Left ventricle myocardium inferior (tissue), 1 donor: ENCODE measurements around the gene OCSTAMP. TPM values are rescaled to one million over a fixed set of nuclear protein-coding genes. Genes with fewer than 3 reads are reported as not detected.

Experiments
- DNase-seq: peaks from one replicate; pipeline ENCODE4 v3.0.0-alpha.2; 2020
- H3K27ac ChIP-seq: fragments of 200-600 bp; replicated peaks from 2 replicates; pipeline ENCODE4 v1.8.0; 2021
- H3K27me3 ChIP-seq: fragments of 200-600 bp; 2 replicates; pipeline ENCODE4 v1.8.0; 2021; ENCODE audit warnings: low read depth
- H3K36me3 ChIP-seq: fragments of 200-600 bp; 2 replicates; pipeline ENCODE4 v1.8.0; 2021
- H3K4me1 ChIP-seq: fragments of 200-600 bp; 2 replicates; pipeline ENCODE4 v1.8.0; 2021
- H3K4me3 ChIP-seq: fragments of 200-600 bp; 2 replicates; pipeline ENCODE4 v1.8.0; 2021; ENCODE audit warnings: mild to moderate bottlenecking, moderate library complexity
- H3K9me3 ChIP-seq: fragments of 200-600 bp; replicated peaks from 2 replicates; pipeline ENCODE4 v1.8.0; 2021
- intact Hi-C: fragments of 100-400 bp; cut with micrococcal nuclease; formaldehyde crosslinking; loops from one replicate; pipeline ENCODE4 v1.11.0; 2022
- total RNA-seq: library from RNA; stranded (reverse); fragmentation: NEBNext Ultra II Directional; extraction: Animal tissue kit (Norgen Biotek cat#: 25700); gene quantifications from one replicate; pipeline ENCODE4 v1.2.1, GENCODE V29; 2021
- TF ChIP-seq, protein P1 (sequence below): fragments of 200-600 bp; IDR thresholded peaks from 2 replicates; pipeline ENCODE4 v1.8.0; 2021; ENCODE audit warnings: antibody characterized with exemption, mild to moderate bottlenecking, borderline replicate concordance
- donor health status: DM: no; HTN: yes; CAD: no; lungs with severe emphysema.

Gene OCSTAMP
- total RNA-seq, 1 donor from 2014 or later, result not detected

DNA sequence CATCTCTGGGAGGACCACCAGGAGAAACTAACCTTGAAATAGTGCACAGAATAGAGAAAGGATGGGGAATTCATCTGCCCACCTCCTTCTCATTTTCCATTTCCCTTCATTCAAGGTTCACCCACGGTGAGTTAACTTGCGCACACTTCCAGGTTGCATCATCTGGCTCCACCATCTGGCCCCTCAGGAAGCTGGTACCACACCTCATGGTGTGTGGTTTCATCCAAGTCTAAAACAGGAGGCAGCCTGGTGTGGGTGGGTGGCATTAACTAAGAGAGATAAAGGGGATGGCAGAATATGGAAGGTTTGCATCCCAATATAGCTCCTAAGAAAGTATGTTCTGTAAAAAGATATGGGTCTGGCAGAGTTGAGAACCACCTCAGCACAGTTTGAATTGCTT lies 40.9 kb downstream of the OCSTAMP start:
- intact Hi-C loops, result no loop called here
- no peaks in the 10 kb centered on the region for H3K36me3 ChIP-seq
- no peak for DNase-seq
- H3K9me3 ChIP-seq, result no peaks in the 10 kb centered on the region
- H3K4me1 ChIP-seq, result peaks cover 14% of the 10 kb centered on the region
- peaks cover 3% of the 10 kb centered on the region for H3K27me3 ChIP-seq
- TF ChIP-seq, protein P1, sequence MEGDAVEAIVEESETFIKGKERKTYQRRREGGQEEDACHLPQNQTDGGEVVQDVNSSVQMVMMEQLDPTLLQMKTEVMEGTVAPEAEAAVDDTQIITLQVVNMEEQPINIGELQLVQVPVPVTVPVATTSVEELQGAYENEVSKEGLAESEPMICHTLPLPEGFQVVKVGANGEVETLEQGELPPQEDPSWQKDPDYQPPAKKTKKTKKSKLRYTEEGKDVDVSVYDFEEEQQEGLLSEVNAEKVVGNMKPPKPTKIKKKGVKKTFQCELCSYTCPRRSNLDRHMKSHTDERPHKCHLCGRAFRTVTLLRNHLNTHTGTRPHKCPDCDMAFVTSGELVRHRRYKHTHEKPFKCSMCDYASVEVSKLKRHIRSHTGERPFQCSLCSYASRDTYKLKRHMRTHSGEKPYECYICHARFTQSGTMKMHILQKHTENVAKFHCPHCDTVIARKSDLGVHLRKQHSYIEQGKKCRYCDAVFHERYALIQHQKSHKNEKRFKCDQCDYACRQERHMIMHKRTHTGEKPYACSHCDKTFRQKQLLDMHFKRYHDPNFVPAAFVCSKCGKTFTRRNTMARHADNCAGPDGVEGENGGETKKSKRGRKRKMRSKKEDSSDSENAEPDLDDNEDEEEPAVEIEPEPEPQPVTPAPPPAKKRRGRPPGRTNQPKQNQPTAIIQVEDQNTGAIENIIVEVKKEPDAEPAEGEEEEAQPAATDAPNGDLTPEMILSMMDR, result no peak
- no peak overlapping the region for H3K4me3 ChIP-seq
- no peak overlapping the region for H3K27ac ChIP-seq

DNA sequence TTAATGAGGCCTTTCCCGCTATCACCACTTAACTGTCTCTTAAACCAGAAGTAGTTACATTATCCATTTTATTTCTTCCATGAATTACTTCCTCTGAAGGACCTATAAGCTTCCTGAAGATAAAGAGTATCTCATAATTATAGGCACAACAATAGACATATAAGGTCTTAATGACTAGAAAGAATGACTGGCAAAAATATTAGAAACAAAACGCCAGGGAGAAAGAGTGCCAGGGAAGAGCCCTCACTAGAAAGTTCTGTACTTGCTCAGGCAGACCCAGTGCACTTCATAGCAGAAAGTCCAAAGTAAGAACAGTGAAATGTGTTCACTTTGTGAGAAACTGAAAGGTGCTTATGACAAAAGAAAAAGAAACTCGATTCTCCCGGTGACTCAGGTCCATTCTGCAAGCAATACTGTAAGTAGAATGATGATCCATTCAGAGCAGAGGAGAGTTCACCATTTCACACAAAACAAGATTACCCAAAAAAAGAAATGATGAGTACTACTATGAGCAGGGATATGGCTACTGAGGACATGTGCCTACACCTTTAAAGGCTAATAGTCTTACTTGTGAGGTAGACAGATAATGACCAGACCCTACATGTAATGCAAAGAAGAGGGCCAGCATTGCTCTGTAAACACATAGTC lies 42.6 kb downstream of the OCSTAMP start:
- TF ChIP-seq, protein P1, result no peak
- DNase-seq, result no peak
- Histone ChIP-seq H3K27ac (no peak overlapping the region), H3K9me3 (peaks cover 6% of the 10 kb centered on the region), H3K4me3 (no peak overlapping the region), H3K27me3 (no peaks in the 10 kb centered on the region), H3K4me1 (peaks cover 7% of the 10 kb centered on the region), H3K36me3 (peaks cover 1% of the 10 kb centered on the region)
- intact Hi-C loops, result no loop called here

DNA sequence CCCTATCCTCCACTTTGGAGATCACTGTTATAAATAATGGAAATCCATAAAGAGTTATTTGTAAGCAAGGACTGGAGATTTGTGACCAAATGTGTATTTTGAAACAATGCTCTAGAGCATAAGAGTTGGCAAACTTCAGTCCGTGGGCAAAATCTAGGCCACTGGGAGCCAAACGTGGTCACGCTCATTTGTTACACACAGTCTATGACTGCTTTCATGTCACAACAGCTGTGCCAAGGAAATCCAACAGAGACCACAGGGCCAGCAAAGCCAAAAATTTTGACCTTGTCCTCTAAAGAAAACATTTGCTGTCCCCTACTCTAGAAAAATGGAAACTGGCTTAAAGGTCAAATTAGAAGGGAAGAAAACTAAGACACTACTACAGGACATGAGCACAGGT lies 44.9 kb downstream of the OCSTAMP start:
- intact Hi-C loops, result no loop called here
- TF ChIP-seq, protein P1, result no peak

DNA sequence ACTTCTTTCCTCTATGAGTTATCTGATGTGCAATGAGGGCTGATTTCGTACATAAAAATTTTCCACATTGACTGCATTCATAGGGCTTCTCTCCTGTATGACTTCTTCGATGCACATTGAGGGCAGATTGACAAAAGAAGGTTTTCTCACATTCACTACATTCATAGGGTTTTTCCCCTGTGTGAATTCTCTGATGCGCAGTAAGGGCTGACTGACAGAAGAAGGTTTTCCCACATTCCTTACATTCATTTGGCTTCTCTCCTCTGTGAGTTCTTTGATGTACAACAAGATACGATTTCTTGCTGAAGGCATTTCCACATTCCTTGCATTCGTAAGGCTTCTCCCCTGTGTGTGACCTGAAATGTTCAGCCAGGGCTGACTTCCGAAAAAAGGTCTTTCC lies 48.5 kb downstream of the OCSTAMP start:
- peaks cover 9% of the 10 kb centered on the region for H3K36me3 ChIP-seq
- TF ChIP-seq, protein P1, result no peak
- no peak for DNase-seq
- peaks cover 46% of the 10 kb centered on the region for H3K9me3 ChIP-seq
- no peaks in the 10 kb centered on the region for H3K4me1 ChIP-seq
- H3K4me3 ChIP-seq, result no peak overlapping the region
- H3K27ac ChIP-seq, result no peak overlapping the region
- H3K27me3 ChIP-seq, result no peaks in the 10 kb centered on the region
- intact Hi-C loops, result no loop called here

More for the DNA sequence above, 44.9 kb downstream of the OCSTAMP start:
- Histone ChIP-seq H3K4me3 (no peak overlapping the region), H3K4me1 (no peaks in the 10 kb centered on the region), H3K9me3 (peaks cover 30% of the 10 kb centered on the region), H3K36me3 (peaks cover 9% of the 10 kb centered on the region), H3K27me3 (no peaks in the 10 kb centered on the region), H3K27ac (no peak overlapping the region)
- no peak for DNase-seq

DNA sequence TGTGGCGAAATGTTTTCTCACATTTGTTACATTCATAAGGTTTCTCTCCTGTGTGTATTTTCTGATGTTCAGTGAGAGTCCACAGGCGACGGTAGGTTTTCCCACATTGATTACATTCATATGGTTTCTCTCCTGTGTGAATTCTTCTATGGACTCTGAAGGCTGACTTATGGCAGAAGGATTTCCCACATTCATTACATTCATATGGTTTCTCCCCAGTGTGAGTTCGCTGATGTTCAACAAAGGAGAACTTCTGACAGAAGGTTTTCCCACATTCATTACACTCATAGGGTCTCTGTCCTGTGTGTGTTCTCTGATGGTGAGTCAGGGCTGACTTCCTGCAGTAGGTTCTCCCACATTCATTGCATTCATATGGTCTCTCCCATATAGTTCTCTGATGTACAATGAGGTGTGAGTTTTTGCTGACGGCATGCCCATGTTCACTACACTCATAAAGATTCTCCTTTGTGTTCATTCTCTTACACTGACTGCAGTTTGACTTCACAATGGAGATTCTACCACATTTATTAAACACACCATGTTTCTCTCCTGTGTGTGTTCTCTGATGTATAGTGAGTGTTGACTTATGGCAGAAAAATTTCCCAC lies 49.0 kb downstream of the OCSTAMP start:
- H3K27me3 ChIP-seq, result no peaks in the 10 kb centered on the region
- peaks cover 9% of the 10 kb centered on the region for H3K36me3 ChIP-seq
- DNase-seq, result no peak
- H3K4me1 ChIP-seq, result no peaks in the 10 kb centered on the region
- no peak overlapping the region for H3K27ac ChIP-seq
- intact Hi-C loops, result no loop called here
- H3K4me3 ChIP-seq, result no peak overlapping the region
- H3K9me3 ChIP-seq, result peaks cover 50% of the 10 kb centered on the region
- TF ChIP-seq, protein P1, result no peak
